Measurements from ENCODE around the gene EIF2B4. TPM values are rescaled to one million over a fixed set of nuclear protein-coding genes. Genes with fewer than 3 reads are reported as not detected.

EIF2B4 gene
- 30.6 and 34.1 TPM in 2 replicates for total RNA-seq

GRCh38 chr2:27370026-27370815 lies at the start of gene EIF2B4, which contains the start of gene SNX17:
EIF2B4 (minus strand) TSS chr2:27370338; CDS start chr2:27370314, 24 bp downstream.
SNX17 (plus strand) TSS chr2:27370616; CDS start chr2:27370744, 128 bp downstream.

GRCh38 chr2:27409321-27410073 lies 39.4 kb upstream of the EIF2B4 start, which contains the start of gene PPM1G:
PPM1G (minus strand) TSS chr2:27409591; CDS start chr2:27409422, 169 bp downstream.

GRCh38 chr2:27380626-27381545 lies 10.7 kb upstream of the EIF2B4 start, which contains the start of gene ZNF513:
ZNF513 (minus strand) TSS chr2:27380734; CDS start chr2:27380526, 208 bp downstream.

GRCh38 chr2:27356382-27357181 lies 13.6 kb downstream of the EIF2B4 start, which contains the start of gene GTF3C2:
GTF3C2 (minus strand) TSS chr2:27356764; CDS start chr2:27343554, 13,210 bp downstream.

GRCh38 chr2:27322766-27323595 lies 47.2 kb downstream of the EIF2B4 start, which contains the start of gene MPV17:
MPV17 (minus strand) TSS chr2:27323097; CDS start chr2:27322517, 580 bp downstream.

Other genes starting within 250 kb of the EIF2B4 start
- not detected in 2 replicates for gene ABHD1, start 246.5 kb downstream of the EIF2B4 start, total RNA-seq
- 44.4 and 75.3 TPM in 2 replicates for gene PREB, start 235.7 kb downstream of the EIF2B4 start, total RNA-seq
- gene PRR30, start 230.9 kb downstream of the EIF2B4 start, total RNA-seq: not detected in 2 replicates
- not detected in 2 replicates for gene TCF23, start 221.3 kb downstream of the EIF2B4 start, total RNA-seq
- gene ATRAID, start 158.3 kb downstream of the EIF2B4 start, total RNA-seq: 197 and 201 TPM in 2 replicates
- gene SLC5A6, start 158.1 kb downstream of the EIF2B4 start, total RNA-seq: 174 and 243 TPM in 2 replicates
- 46.3 and 52.6 TPM in 2 replicates for gene CAD, start 153.0 kb downstream of the EIF2B4 start, total RNA-seq
- 0.11 TPM in 1 of 2 replicates, not detected in the other for gene SLC30A3, start 107.3 kb downstream of the EIF2B4 start, total RNA-seq
- gene DNAJC5G, start 94.9 kb downstream of the EIF2B4 start, total RNA-seq: not detected in 2 replicates
- not detected in 2 replicates for gene TRIM54, start 87.9 kb downstream of the EIF2B4 start, total RNA-seq
- gene UCN, start 61.9 kb downstream of the EIF2B4 start, total RNA-seq: 0.22 and 2.0 TPM in 2 replicates
- gene MPV17, start 47.2 kb downstream of the EIF2B4 start, total RNA-seq: 56.1 TPM in 2 replicates
- gene GTF3C2, start 13.6 kb downstream of the EIF2B4 start, total RNA-seq: 43.6 and 52.2 TPM in 2 replicates
- 148 and 178 TPM in 2 replicates for gene SNX17, start 278 bp upstream of the EIF2B4 start, total RNA-seq
- 10.5 and 11.4 TPM in 2 replicates for gene ZNF513, start 10.4 kb upstream of the EIF2B4 start, total RNA-seq
- 47.9 and 50.6 TPM in 2 replicates for gene PPM1G, start 39.3 kb upstream of the EIF2B4 start, total RNA-seq
- 171 and 233 TPM in 2 replicates for gene NRBP1, start 58.3 kb upstream of the EIF2B4 start, total RNA-seq
- gene KRTCAP3, start 72.0 kb upstream of the EIF2B4 start, total RNA-seq: 8.2 and 22.0 TPM in 2 replicates
- 13.1 and 14.9 TPM in 2 replicates for gene IFT172, start 119.4 kb upstream of the EIF2B4 start, total RNA-seq
- 11.0 and 12.1 TPM in 2 replicates for gene FNDC4, start 124.9 kb upstream of the EIF2B4 start, total RNA-seq
- 1.2 TPM in 1 of 2 replicates, not detected in the other for gene GCKR, start 126.5 kb upstream of the EIF2B4 start, total RNA-seq
- 19.5 and 22.8 TPM in 2 replicates for gene ZNF512, start 212.7 kb upstream of the EIF2B4 start, total RNA-seq